ENCODE results near the gene UBR1.
"Not testable (repeated sequence)": the region's sequence is repeated elsewhere in the genome, so short reads cannot be mapped to it uniquely, and the experiment has no call there.

UBR1 gene

DNA sequence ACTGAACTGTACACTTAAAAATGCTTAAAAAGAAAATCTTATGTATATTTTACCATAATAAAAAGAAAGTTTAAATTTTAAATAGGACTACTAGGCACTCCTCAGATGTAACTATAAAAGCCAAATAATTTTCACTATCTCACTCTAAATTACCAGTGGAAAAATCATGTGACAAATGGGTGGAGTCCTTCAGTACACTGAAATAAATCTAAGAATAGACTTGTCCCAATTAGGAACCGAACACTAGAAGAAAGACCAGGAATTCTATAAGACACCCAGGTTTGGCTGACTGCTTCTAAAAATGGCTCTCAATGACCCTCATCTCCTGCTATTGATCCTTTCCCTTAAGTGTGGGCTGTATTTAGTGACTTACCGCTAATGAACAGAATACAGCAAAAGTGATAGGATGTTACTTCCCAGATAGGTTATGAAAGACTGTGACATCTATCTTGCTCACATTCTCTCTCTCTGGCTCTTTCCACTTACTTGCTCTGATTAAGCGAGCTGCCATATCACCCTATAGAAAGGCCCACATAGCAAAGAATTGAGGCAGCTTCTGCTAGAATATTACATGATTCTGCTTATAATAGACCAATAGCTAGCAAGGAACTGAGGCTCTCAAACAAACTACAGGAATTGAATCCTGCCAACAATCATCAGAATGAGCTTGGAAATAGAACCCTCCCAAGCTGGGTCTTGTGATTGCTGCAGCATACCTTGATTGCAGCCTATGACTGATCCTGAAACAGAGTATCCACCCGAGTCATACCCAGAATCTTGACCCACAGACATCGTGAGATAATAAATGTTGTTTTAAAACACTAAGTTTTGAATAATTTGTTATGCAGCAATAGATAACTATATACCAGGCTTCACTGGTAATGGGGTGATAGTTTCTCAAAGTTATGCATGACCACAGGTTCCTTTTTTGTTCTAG is 202.2 kb downstream of the UBR1 start:
- DNase-seq = no peak

DNA sequence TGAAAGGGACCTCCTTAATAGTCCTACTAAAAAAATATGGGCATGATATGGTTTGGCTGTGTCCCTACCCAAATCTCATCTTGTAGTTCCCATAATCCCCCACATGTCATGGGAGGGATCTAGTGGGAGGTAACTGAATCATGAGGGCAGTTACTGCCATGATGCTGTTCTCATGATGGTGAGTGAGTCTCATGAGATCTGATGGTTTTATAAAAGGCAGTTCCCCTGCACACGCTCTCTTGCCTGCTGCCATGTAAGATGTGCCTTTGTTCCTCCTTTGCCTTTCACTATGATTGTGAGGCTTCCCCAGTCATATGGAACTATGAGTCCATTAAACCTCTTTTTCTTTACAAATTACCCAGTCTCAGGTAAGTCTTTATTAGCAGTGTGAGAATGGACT is 211.9 kb downstream of the UBR1 start:
- not testable (repeated sequence) for DNase-seq

Data from suppressor macrophage treated with lipopolysaccharide for 4 hours (primary cell).